PFSK-1 (cell line): ENCODE measurements around the gene TMEM80.

ENCODE experiments used
- FOXP2 ChIP-seq: optimal IDR thresholded peaks from 2 replicates; pipeline ENCODE3; 2011; ENCODE audit warnings: borderline replicate concordance, control low read depth, inconsistent platforms; ENCODE audit not compliant: insufficient read depth; ENCODE audit errors: extremely low read length, extremely low read depth
- POLR2AphosphoS5 ChIP-seq: IDR thresholded peaks from 2 replicates; pipeline ENCODE4 v1.6.1; 2012; ENCODE audit warnings: low read depth, mild to moderate bottlenecking, control low read depth, low read length, moderate library complexity
- SIN3A ChIP-seq: IDR thresholded peaks from 2 replicates; pipeline ENCODE4 v1.6.1; 2012; ENCODE audit warnings: mild to moderate bottlenecking, low read length, moderate library complexity, borderline replicate concordance; ENCODE audit not compliant: insufficient read depth
- TAF1 ChIP-seq: IDR thresholded peaks from 2 replicates; pipeline ENCODE4 v1.6.1; 2012; ENCODE audit warnings: low read length, control low read depth, borderline replicate concordance; ENCODE audit not compliant: insufficient read depth
- TF ChIP-seq, protein P1 (sequence below), 2 experiments: IDR thresholded peaks; 2 replicates each; pipeline versions ENCODE4 v1.6.1 to v1.8.0; 2011 to 2012; ENCODE audit warnings: low read depth in 2 of 2, low read length in 2 of 2, control low read depth in 1 of 2, inconsistent platforms in 1 of 2, mild to moderate bottlenecking in 1 of 2, moderate library complexity in 1 of 2; ENCODE audit not compliant: insufficient read depth in 1 of 2

The TMEM80 gene

DNA sequence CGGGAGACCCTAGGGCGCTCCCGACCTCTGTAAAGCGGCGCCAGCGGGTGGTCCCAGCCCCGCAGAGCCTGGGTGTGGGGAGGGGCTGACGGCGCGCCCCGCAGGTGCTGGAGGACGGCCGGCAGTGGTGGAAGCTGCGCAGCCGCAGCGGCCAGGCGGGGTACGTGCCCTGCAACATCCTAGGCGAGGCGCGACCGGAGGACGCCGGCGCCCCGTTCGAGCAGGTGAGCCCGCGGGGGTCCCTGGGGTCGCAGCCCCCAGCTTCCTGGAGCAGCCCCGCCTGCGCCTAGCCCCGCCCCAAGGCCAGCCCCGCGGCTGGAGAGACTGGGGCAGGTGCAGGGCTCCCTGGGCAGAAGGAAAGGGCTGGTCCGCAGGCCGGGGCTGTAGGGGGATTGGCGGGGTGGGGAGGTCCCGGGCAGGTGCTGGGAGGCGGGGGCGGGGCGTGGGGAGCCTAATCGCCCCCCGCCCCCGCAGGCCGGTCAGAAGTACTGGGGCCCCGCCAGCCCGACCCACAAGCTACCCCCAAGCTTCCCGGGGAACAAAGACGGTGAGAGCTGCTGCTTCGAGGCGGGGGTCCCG lies 30.1 kb downstream of the TMEM80 start:
- TF ChIP-seq, protein P1, sequence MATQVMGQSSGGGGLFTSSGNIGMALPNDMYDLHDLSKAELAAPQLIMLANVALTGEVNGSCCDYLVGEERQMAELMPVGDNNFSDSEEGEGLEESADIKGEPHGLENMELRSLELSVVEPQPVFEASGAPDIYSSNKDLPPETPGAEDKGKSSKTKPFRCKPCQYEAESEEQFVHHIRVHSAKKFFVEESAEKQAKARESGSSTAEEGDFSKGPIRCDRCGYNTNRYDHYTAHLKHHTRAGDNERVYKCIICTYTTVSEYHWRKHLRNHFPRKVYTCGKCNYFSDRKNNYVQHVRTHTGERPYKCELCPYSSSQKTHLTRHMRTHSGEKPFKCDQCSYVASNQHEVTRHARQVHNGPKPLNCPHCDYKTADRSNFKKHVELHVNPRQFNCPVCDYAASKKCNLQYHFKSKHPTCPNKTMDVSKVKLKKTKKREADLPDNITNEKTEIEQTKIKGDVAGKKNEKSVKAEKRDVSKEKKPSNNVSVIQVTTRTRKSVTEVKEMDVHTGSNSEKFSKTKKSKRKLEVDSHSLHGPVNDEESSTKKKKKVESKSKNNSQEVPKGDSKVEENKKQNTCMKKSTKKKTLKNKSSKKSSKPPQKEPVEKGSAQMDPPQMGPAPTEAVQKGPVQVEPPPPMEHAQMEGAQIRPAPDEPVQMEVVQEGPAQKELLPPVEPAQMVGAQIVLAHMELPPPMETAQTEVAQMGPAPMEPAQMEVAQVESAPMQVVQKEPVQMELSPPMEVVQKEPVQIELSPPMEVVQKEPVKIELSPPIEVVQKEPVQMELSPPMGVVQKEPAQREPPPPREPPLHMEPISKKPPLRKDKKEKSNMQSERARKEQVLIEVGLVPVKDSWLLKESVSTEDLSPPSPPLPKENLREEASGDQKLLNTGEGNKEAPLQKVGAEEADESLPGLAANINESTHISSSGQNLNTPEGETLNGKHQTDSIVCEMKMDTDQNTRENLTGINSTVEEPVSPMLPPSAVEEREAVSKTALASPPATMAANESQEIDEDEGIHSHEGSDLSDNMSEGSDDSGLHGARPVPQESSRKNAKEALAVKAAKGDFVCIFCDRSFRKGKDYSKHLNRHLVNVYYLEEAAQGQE (IDR thresholded peaks at IDR 0.05; ENCODE audit: insufficient read depth in 1 of 2, low read depth in 2 of 2, low read length in 2 of 2): no peak
- no peak for TF ChIP-seq FOXP2
- no peak for TF ChIP-seq TAF1
- TF ChIP-seq POLR2AphosphoS5: no peak

- TF ChIP-seq POLR2AphosphoS5 (no peak), TAF1 (no peak), SIN3A (no peak), FOXP2 (no peak)
- TF ChIP-seq, protein P1 (IDR thresholded peaks at IDR 0.05; ENCODE audit: insufficient read depth in 1 of 2, low read depth in 2 of 2, low read length in 2 of 2): no peak
These were observed 30.9 kb downstream of the TMEM80 start for GRCh38 chr11:726278-727220.

DNA sequence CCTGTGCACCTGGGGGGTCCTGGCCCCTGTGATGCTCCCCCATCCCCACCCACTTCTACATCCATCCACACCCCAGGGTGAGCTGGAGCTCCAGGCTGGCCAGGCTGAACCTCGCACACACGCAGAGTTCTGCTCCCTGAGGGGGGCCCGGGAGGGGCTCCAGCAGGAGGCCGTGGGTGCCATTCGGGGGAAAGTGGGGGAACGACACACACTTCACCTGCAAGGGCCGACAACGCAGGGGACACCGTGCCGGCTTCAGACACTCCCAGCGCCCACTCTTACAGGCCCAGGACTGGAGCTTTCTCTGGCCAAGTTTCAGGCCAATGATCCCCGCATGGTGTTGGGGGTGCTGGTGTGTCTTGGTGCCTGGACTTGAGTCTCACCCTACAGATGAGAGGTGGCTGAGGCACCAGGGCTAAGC lies 31.7 kb downstream of the TMEM80 start:
- no peak for TF ChIP-seq POLR2AphosphoS5
- no peak for TF ChIP-seq FOXP2

- no peak for TF ChIP-seq TAF1
- TF ChIP-seq FOXP2: peak; percentile 40
These were observed 32.5 kb downstream of the TMEM80 start for GRCh38 chr11:727859-728748.

DNA sequence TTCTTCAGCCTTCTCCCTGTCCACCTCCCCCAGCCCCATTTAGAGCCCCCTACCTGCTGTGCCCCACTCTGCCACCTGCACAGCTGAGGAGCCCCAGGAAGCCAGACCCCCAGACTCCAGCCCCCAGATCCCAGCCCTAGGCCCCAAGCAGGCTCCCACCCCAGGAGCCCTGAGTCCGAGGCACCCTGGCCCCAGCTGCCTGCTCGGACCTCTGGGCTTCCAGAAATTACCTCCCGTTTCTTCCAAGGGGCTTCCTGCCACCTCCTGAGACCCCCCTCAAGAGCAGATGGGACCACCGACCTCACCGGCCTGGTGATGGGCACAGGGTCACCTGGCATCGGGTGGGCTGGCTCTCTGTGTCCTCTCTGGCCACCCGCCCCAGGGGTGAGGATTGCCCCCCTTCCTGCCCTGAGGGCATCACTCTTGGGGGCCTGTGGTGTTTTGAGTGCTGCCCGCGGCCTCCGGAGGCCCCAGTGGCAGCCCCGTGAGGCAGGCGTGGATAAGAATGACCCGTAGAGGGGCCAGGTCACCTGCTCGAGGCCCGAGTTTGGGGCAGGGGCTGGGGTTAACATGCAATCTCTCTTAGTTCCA lies 33.4 kb downstream of the TMEM80 start:
- TF ChIP-seq TAF1 (no peak), POLR2AphosphoS5 (no peak), FOXP2 (no peak), SIN3A (no peak)
- TF ChIP-seq, protein P1 (IDR thresholded peaks at IDR 0.05; ENCODE audit: insufficient read depth in 1 of 2, low read depth in 2 of 2, low read length in 2 of 2): no peak
